ENCODE results near the gene HEYL.

Gene HEYL

GRCh38 chr1:39649636-39650185 is 10.3 kb upstream of the HEYL start:
- Histone ChIP-seq H3K9ac (no peak overlapping the region), H3K27ac (no peak overlapping the region), H3K4me1 (ENCODE audit: low read depth, poor library complexity, severe bottlenecking) (peaks cover 9% of the 10 kb centered on the region), H3K4me2 (no peak overlapping the region), H4K20me1 (ENCODE audit: insufficient read depth) (no peaks in the 10 kb centered on the region), H2AFZ (ENCODE audit: low read depth) (no peak overlapping the region), H3K36me3 (ENCODE audit: insufficient read depth) (no peaks in the 10 kb centered on the region), H3K4me3 (IDR thresholded peaks at IDR 0.05; ENCODE audit: insufficient read depth, low read depth, low read length) (no peak overlapping the region), H3K79me2 (ENCODE audit: insufficient read depth, low read depth) (no peaks in the 10 kb centered on the region), H3K27me3 (ENCODE audit: insufficient read depth, low read depth) (no peaks in the 10 kb centered on the region)
- no peak for TF ChIP-seq CTCF (conservative IDR thresholded peaks at IDR 0.05; ENCODE audit: low read depth, low read length)

- Histone ChIP-seq H3K9ac (no peak overlapping the region), H3K4me2 (no peak overlapping the region), H3K79me2 (ENCODE audit: insufficient read depth, low read depth) (no peaks in the 10 kb centered on the region), H3K27me3 (ENCODE audit: insufficient read depth, low read depth) (no peaks in the 10 kb centered on the region), H2AFZ (ENCODE audit: low read depth) (no peak overlapping the region), H3K4me3 (IDR thresholded peaks at IDR 0.05; ENCODE audit: insufficient read depth, low read depth, low read length) (no peak overlapping the region), H3K27ac (no peak overlapping the region), H4K20me1 (ENCODE audit: insufficient read depth) (no peaks in the 10 kb centered on the region), H3K4me1 (ENCODE audit: low read depth, poor library complexity, severe bottlenecking) (peaks cover 4% of the 10 kb centered on the region), H3K36me3 (ENCODE audit: insufficient read depth) (no peaks in the 10 kb centered on the region)
- no peak for TF ChIP-seq CTCF (conservative IDR thresholded peaks at IDR 0.05; ENCODE audit: low read depth, low read length)
Measured at GRCh38 chr1:39648496-39648895, 9.1 kb upstream of the HEYL start.

- no peak overlapping the region for H3K27ac ChIP-seq
- no peak overlapping the region for H3K4me2 ChIP-seq
- H3K79me2 ChIP-seq (ENCODE audit: insufficient read depth, low read depth): no peaks in the 10 kb centered on the region
- H2AFZ ChIP-seq (ENCODE audit: low read depth): no peak overlapping the region
- no peak for TF ChIP-seq CTCF (conservative IDR thresholded peaks at IDR 0.05; ENCODE audit: low read depth, low read length)
- no peaks in the 10 kb centered on the region for H3K36me3 ChIP-seq (ENCODE audit: insufficient read depth)
- H3K9ac ChIP-seq: no peak overlapping the region
- no peak overlapping the region for H3K4me3 ChIP-seq (IDR thresholded peaks at IDR 0.05; ENCODE audit: insufficient read depth, low read depth, low read length)
- H3K27me3 ChIP-seq (ENCODE audit: insufficient read depth, low read depth): no peaks in the 10 kb centered on the region
- H3K4me1 ChIP-seq (ENCODE audit: low read depth, poor library complexity, severe bottlenecking): no peaks in the 10 kb centered on the region
- H4K20me1 ChIP-seq (ENCODE audit: insufficient read depth): no peaks in the 10 kb centered on the region
Measured at GRCh38 chr1:39647247-39647646, 7.8 kb upstream of the HEYL start.

- Histone ChIP-seq H3K27me3 (ENCODE audit: insufficient read depth, low read depth) (no peaks in the 10 kb centered on the region), H3K9ac (no peak overlapping the region), H3K79me2 (ENCODE audit: insufficient read depth, low read depth) (no peaks in the 10 kb centered on the region), H3K27ac (no peak overlapping the region), H3K4me2 (no peak overlapping the region), H3K4me1 (ENCODE audit: low read depth, poor library complexity, severe bottlenecking) (no peaks in the 10 kb centered on the region), H4K20me1 (ENCODE audit: insufficient read depth) (no peaks in the 10 kb centered on the region), H2AFZ (ENCODE audit: low read depth) (no peak overlapping the region), H3K4me3 (IDR thresholded peaks at IDR 0.05; ENCODE audit: insufficient read depth, low read depth, low read length) (no peak overlapping the region), H3K36me3 (ENCODE audit: insufficient read depth) (no peaks in the 10 kb centered on the region)
- no peak for TF ChIP-seq CTCF (conservative IDR thresholded peaks at IDR 0.05; ENCODE audit: low read depth, low read length)
Measured at GRCh38 chr1:39646232-39647081, 7.0 kb upstream of the HEYL start.
